ENCODE results near the gene CXCL3.

CXCL3 gene

DNA sequence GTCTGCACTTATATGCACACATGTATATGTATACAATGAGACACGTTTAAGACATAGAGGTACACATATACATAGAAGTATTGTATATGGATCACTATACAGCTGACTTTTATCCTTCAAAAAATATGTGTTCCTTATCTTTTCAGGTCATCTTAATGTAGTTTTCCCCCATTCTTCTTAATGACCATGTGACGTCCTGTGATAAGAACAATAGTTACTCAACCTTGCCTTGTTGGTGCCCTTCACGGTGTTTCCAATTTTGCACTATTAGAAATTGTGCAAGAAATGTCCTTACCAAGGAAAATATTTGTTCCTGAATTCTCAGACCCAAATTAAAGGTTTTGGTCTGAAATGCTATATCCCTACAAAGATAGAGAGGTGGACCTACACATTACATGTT lies 49.5 kb downstream of the CXCL3 start:
- Histone ChIP-seq H3K27me3 (ENCODE audit: insufficient read depth, insufficient read length) (no peaks in the 10 kb centered on the region), H3K9me3 (ENCODE audit: insufficient read depth, low read length) (no peaks in the 10 kb centered on the region), H3K4me3 (ENCODE audit: insufficient read length, low read depth) (no peak overlapping the region), H3K4me1 (ENCODE audit: insufficient read depth, insufficient read length) (no peaks in the 10 kb centered on the region), H3K36me3 (ENCODE audit: insufficient read depth, insufficient read length, low read length) (no peaks in the 10 kb centered on the region), H3K9ac (ENCODE audit: insufficient read length, low read depth) (no peak overlapping the region)
- DNase-seq (ENCODE audit: low read depth, low spot score): no peak
- TF ChIP-seq ZNF274 (IDR thresholded peaks at IDR 0.05; ENCODE audit: low read depth, low read length) (no peak), SUZ12 (IDR thresholded peaks at IDR 0.05; ENCODE audit: extremely low read depth, insufficient read depth, insufficient read length) (no peak), YY1 (IDR thresholded peaks at IDR 0.05; ENCODE audit: insufficient read depth, insufficient read length) (no peak)

- no peaks in the 10 kb centered on the region for H3K27me3 ChIP-seq (ENCODE audit: insufficient read depth, insufficient read length)
- TF ChIP-seq YY1 (IDR thresholded peaks at IDR 0.05; ENCODE audit: insufficient read depth, insufficient read length) (no peak), SUZ12 (IDR thresholded peaks at IDR 0.05; ENCODE audit: extremely low read depth, insufficient read depth, insufficient read length) (no peak), ZNF274 (IDR thresholded peaks at IDR 0.05; ENCODE audit: low read depth, low read length) (no peak)
- H3K4me3 ChIP-seq (ENCODE audit: insufficient read length, low read depth): no peak within 1 kb of the TSS
- no peaks in the 10 kb centered on the region for H3K4me1 ChIP-seq (ENCODE audit: insufficient read depth, insufficient read length)
- no peaks in the 10 kb centered on the region for H3K36me3 ChIP-seq (ENCODE audit: insufficient read depth, insufficient read length, low read length)
- DNase-seq (ENCODE audit: low read depth, low spot score): no peak
- H3K9me3 ChIP-seq (ENCODE audit: insufficient read depth, low read length): no peaks in the 10 kb centered on the region
- H3K9ac ChIP-seq (ENCODE audit: insufficient read length, low read depth): no peak within 1 kb of the TSS
Observed at GRCh38 chr4:73988061-73988460, 50.4 kb downstream of the CXCL3 start, which contains the start of gene PPBP. Gene PPBP, minus strand, starts transcription at chr4:73988190. Its CDS starts 87 bp downstream, at chr4:73988103.

Measured in NT2/D1 (cell line).